Measurements from ENCODE around the gene PPP2CA.

The PPP2CA gene

DNA sequence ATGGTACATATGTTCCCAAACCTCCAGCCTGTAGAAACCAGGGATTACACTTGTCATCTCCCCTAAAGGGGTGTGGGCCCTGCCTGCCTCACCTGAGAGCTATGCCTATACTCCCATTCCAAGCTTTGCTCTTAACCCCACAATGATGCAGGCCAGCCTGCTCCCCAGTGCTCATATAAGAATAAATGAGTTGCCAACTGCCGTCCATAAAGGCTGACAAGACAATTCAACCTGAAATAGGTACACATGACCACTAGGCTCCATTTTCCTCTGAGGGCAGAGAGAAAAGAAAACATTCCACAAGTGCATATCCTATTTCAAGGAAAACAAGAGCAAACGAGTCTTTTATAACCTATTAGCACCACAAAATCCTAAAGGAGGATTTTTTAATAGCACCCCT lies 77.6 kb downstream of the PPP2CA start:
- no peak for DNase-seq (ENCODE audit: low read depth)

DNA sequence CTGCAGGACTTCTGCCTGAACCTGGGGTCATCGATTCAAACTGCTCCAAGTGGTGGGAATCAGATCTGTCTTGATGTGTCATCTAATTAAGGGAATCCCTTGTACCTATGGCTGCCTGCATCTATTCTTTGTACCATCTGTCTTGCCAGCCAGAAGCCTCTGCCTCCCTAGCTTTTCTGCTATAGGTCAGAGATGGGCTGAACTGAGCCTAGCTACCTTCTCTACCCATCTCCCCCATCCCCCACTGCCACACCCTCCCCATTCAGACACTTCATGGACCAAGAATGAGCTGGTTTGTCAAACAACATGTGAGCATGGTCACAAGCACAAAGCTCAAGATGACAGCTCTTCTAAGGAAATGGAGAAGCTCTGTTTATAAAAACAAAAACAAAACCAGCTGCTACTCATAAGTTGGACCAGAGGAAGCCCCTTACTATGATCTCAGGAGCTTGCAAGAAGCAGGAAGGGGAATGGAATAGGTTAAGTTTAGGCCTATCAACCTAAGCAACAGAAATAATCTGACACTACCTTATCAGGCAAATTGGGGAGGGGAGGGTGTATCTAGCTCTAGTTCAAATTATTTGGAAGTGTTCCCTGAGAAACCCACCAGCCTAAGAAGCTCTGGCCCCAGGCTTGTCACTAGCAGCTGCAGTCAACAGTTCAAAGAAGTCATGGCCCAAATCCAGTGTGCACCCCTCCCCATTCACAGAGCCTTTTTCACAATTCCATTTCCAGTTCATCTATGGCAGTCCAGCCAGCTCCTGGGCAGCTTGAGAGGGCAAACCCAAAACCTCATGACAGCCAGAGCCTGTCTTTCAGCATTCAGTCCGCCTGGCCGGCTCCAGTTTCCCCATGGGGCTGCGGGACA lies 79.0 kb downstream of the PPP2CA start:
- no peak for DNase-seq (ENCODE audit: low read depth)

DNA sequence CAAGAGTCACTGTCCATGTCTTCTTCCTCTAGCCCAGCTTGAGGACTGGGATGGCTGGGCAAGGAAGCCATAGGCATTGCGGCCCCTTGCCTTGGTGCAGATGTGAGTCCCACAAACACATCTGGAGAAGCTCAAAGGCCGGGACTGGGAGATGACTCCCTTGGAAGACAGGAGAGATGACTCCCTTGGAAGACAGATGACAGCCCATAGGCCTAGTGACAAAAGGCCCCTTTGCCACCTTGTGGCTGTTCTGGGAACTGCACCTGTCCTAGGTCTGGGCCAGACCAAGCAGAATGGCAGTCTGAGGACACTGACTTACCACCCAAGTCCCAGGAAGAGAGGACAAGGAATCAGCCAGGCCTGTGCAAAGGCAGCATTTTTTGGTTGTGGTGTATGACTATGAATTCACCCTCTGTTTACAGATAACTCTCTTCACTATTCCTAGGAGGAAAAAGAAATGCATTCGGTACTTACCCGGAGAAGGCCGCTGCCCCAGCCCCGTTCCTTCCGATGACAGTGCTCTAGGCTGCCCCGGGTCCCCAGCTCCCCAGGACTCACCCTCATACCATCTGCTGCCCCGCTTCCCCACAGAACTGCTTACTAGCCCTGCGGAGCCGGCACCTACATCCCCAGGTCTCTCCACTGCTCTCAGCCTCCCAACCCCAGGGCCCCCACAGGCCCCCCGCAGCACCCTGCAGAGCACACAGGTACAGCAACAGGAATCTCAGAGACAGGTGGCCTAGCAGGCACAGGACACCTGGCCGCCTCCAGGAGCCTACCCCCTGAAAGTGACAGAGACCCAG lies 79.9 kb downstream of the PPP2CA start:
- peak; percentile 74 for DNase-seq (ENCODE audit: low read depth)

DNA sequence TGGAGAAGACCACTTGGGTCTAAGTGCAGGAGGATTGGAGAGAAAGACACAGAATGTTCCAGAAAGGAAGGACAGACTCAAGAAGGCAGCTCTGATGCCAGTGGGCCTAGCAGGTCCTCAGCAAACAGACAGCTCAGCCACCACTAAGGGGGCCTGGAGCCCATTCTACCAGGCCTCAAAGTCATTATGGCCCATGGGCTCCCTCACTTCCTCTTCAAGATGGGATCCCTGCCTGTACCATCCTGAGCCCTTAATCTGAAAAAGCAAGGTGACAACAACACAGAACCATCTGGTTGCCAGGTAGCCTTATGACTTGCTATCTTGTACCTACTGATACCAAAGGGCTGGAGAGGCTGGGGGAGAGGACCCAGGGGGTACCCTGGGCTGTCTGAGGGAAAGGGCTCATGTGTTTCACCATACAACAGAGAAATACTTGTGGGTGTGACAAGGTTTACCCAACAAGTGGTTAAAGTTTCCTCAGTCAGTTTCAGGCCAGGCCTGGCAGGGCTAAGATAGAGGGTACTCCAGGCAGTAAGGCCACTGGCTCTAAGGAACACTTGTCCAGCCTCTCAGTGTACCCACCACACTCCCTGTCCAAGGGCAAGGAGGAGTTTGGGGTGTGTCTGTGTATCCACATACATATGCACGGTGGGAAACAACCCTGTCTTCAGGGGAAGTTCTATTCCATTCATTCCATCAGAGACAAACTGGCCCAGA lies 80.7 kb downstream of the PPP2CA start:
- DNase-seq (ENCODE audit: low read depth): no peak
